Keratinocyte (primary cell): Measurements from ENCODE around the gene ZGPAT.

Experiments used
- CTCF ChIP-seq, 3 experiments: IDR thresholded peaks in 1 of 3; conservative IDR thresholded peaks in 1 of 3; optimal IDR thresholded peaks in 1 of 3; 2 replicates in 2 of 3; 3 replicates in 1 of 3; pipeline versions ENCODE3 to v1.5.1; 2011; ENCODE audit warnings: low read length in 3 of 3, mild to moderate bottlenecking in 3 of 3, moderate library complexity in 2 of 3, control low read depth in 1 of 3, inconsistent platforms in 1 of 3; ENCODE audit not compliant: insufficient read depth in 2 of 3; ENCODE audit errors: extremely low read depth in 1 of 3
- EZH2 ChIP-seq: IDR thresholded peaks from one replicate; pipeline ENCODE4 v1.6.1; 2012; ENCODE audit warnings: inconsistent platforms, mild to moderate bottlenecking, low read length, moderate library complexity

GRCh38 chr20:63696306-63696627 lies 11.6 kb upstream of the ZGPAT start:
- TF ChIP-seq CTCF (optimal IDR thresholded peaks at IDR 0.05 in 1 of 3, IDR thresholded peaks at IDR 0.05 in 1 of 3, conservative IDR thresholded peaks at IDR 0.05 in 1 of 3; ENCODE audit: extremely low read depth in 1 of 3, insufficient read depth in 2 of 3, low read length in 3 of 3), result no peak
- no peak for TF ChIP-seq EZH2
